LNCaP clone FGC (cell line): ENCODE measurements around the gene B4GALNT4.

Source experiments
- DNase-seq: peaks from one replicate; pipeline ENCODE4 v3.0.0-alpha.2; 2011; ENCODE audit warnings: low read depth
- H3K4me3 ChIP-seq: 2 replicates; pipeline ENCODE4 v1.5.1; 2011; ENCODE audit warnings: mild to moderate bottlenecking, low read depth, low read length, control low read depth
- TF ChIP-seq, protein P1 (sequence below): IDR thresholded peaks from 2 replicates; pipeline ENCODE4 v1.5.1; 2012; ENCODE audit warnings: mild to moderate bottlenecking; ENCODE audit not compliant: control insufficient read depth, insufficient read depth; ENCODE audit errors: extremely low read depth

The B4GALNT4 gene

DNA sequence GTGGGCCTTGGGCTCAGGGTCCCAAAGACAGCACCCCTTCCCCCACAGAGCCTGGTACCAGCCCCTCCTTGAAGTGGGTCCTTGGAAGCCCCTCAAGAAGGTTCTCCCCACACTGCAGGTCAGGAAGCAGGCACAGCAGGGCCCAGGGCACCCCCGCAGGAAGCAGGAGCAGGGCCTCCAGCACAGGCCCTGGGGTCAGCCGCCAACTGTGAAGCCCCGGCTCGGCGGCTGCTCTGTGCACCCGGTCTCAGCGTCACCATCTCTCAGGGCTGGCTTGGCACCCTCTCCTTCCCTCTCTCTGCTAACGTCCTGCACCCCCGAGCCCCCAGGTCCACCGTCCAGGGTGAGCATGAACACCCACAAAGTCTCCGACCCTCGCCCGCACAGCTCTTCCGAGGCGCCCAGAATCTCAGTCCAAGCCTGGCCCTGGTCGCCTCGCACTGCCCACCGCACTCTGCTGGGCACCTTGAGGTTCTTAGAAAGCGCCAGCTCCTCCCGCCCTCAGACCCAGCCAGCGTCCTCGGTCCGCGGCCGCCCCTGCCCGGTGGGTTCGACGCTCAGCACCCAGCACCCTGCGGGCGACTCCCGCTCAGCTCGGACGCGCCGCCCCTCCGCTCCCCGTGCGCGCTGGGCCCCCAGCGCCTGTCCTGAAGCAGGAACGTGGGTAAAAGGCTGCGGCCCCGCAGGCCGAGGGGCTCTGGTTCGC is 46.9 kb downstream of the B4GALNT4 start:
- TF ChIP-seq, protein P1, sequence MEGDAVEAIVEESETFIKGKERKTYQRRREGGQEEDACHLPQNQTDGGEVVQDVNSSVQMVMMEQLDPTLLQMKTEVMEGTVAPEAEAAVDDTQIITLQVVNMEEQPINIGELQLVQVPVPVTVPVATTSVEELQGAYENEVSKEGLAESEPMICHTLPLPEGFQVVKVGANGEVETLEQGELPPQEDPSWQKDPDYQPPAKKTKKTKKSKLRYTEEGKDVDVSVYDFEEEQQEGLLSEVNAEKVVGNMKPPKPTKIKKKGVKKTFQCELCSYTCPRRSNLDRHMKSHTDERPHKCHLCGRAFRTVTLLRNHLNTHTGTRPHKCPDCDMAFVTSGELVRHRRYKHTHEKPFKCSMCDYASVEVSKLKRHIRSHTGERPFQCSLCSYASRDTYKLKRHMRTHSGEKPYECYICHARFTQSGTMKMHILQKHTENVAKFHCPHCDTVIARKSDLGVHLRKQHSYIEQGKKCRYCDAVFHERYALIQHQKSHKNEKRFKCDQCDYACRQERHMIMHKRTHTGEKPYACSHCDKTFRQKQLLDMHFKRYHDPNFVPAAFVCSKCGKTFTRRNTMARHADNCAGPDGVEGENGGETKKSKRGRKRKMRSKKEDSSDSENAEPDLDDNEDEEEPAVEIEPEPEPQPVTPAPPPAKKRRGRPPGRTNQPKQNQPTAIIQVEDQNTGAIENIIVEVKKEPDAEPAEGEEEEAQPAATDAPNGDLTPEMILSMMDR: 0 out of 2 replicates have a peak, but pooled peaks have one; percentile 5
- no peak for DNase-seq
- H3K4me3 ChIP-seq: peak overlapping the region; percentile 69

GRCh38 chr11:416757-417621 is 47.7 kb downstream of the B4GALNT4 start:
- H3K4me3 ChIP-seq: peak overlapping the region; percentile 69
- TF ChIP-seq, protein P1: no peak
- DNase-seq: peak; percentile 34

DNA sequence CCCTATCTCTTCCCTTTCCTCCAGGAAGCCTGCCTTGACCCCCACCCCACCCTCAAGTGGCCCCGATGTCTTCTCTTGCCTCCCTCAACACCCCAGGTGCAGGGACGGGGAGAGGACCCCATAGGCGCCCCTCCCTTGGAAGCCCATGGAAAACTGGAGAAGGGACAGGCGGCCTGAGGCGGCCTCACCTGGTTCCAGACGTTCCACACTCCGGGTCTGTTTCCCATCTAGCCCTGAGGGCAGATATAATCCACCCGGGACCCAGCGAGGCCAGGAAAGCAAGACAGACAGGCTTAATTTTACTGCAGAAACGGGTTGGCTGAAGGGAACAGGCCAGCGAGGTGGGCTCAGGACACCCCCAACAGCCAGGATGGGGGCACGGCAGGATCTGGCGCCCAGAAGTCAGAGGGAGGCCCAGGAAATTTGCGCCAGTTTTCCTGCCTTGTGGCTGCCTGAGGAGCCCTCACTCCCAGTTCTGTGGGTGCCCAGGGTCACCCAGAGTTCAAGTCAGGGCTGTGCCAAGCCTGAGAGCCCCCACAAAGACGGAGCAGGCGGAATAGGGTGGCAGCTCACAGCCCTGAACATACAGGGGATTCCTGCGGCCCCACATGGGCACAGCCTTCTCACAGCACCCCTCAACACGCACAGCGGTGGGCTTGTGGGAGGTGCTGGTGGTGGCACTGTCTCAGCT is 48.5 kb downstream of the B4GALNT4 start:
- peak overlapping the region; percentile 69 for H3K4me3 ChIP-seq
- DNase-seq: no peak
- TF ChIP-seq, protein P1: no peak

DNA sequence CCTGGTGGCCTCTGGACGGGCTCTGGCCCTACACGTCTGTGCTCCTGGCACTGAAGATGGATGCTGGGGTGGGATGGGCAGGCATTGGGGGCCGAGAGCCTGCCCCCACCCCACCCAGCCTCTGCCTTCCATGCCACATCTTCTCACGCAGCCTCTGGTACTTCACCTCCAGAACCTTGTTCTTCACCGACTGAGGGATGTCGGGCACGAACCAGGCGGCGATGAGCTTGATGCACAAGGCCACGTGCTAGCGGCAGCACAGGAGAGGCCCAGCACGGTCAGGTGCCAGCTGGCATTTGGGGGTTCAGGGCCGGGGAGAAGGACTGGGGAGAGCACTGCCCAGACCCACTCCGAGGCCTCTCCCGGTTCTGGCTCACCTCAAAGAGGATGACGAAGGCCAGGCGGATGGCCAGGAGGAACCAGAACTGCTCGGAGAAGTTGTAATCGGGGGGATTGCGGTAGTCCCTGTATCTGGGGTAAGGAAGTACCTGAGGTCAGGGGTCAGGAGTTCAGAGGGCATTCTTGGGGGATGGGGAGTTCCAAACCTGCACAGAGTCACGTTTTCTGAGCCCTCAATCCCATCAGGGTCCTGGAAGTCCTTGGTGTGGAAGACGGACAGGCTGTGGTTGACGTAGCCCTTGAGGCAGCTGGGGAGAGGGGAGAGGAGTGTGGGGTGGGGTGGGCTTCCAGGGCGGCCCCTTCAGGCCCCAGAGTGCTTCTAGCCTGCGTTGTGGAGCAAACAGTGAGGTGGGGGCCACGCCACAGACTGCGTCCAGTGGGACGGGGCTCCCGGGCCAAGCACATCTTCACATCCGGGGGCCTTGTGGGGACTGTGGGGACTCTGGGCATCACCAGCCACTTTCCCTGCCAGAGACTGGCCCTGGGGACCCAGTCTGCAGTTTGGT is 49.3 kb downstream of the B4GALNT4 start:
- H3K4me3 ChIP-seq: no peak overlapping the region
- DNase-seq: no peak
- TF ChIP-seq, protein P1: no peak

DNA sequence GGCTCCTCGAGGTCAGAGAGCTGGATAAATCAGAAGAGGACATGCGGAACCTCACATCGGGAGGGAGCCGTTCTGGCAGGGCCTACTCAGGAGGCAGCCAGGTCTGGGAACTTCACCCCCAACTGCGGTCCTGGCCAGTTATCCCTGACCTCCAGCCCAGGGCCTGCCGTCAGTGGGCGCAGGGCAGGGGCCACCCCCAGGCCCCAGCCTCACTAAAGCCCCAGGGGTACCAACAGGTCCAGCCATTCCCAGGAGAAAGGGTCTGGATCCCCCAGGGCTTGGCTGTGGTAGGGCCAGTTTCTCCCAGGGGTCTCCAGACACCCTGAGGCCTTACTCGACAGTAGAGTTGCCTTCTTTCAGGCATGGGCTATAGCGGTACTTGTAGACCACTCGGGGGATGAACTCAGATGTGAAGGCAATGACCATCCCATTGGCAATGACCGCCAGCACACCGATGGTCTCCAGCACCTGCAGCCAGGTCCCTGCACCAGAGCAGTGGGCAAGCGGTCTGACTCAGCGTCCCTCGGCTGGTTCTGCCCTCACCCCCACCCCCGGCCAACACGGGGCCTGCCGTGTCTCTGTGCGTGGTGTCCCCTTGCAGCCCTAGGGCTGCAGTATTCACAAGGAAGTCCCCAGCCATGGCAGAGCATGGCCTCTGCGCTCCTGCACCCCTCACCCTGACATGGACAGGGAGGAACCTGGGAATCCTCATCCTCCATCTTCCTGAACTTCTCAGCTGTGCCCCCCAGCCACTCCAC is 50.1 kb downstream of the B4GALNT4 start:
- TF ChIP-seq, protein P1: no peak
- H3K4me3 ChIP-seq: no peak overlapping the region
- no peak for DNase-seq
